MCF 10A (cell line): ENCODE data around the gene BHLHA15. TPM values are rescaled to one million over a fixed set of nuclear protein-coding genes. Genes with fewer than 3 reads are reported as not detected.

ENCODE experiments used
- BruUV-seq: library from RNA; stranded (reverse); fragments of 400-500 nt; replicated peaks from 2 replicates; lab custom pipeline; 2021; lab: Mats Ljungman, UMichigan
- CTCF ChIA-PET: fragments of 300-600 bp; sonication (Branson Sonifier 250); formaldehyde crosslinking; extraction: SDS; loops from one replicate; lab custom pipeline; 2021; ENCODE audit warnings: antibody characterized with exemption, inconsistent platforms; lab: Yijun Ruan, JAX
- POLR2A ChIA-PET: fragments of 300-600, 350-650 bp; sonication (Branson Sonifier 250); formaldehyde crosslinking; extraction: SDS; loops from one replicate; lab custom pipeline; 2020; ENCODE audit warnings: antibody characterized with exemption, inconsistent platforms; lab: Yijun Ruan, JAX
- DNase-seq: peaks from one replicate; pipeline ENCODE4 v3.0.0-alpha.2; 2018; ENCODE audit not compliant: unreplicated experiment
- H3K27ac Mint-ChIP-seq: one replicate; pipeline ENCODE4 v1.8.0; 2022; ENCODE audit warnings: mild to moderate bottlenecking, low read depth, mixed read lengths; ENCODE audit not compliant: unreplicated experiment
- H3K27me3 Mint-ChIP-seq: one replicate; pipeline ENCODE4 v1.8.0; 2022; ENCODE audit warnings: mixed read lengths; ENCODE audit not compliant: insufficient read depth, unreplicated experiment
- H3K36me3 Mint-ChIP-seq: one replicate; pipeline ENCODE4 v1.8.0; 2022; ENCODE audit warnings: mild to moderate bottlenecking, moderate library complexity, mixed read lengths; ENCODE audit not compliant: insufficient read depth, unreplicated experiment
- H3K4me1 Mint-ChIP-seq: one replicate; pipeline ENCODE4 v1.8.0; 2022; ENCODE audit warnings: mixed read lengths; ENCODE audit not compliant: insufficient read depth, unreplicated experiment
- H3K4me3 Mint-ChIP-seq: one replicate; pipeline ENCODE4 v1.8.0; 2022; ENCODE audit warnings: mild to moderate bottlenecking, moderate library complexity, mixed read lengths; ENCODE audit not compliant: unreplicated experiment
- H3K9me3 Mint-ChIP-seq: one replicate; pipeline ENCODE4 v1.8.0; 2022; ENCODE audit warnings: mixed read lengths; ENCODE audit not compliant: unreplicated experiment
- intact Hi-C: fragments of 100-400 bp; cut with micrococcal nuclease; formaldehyde crosslinking; loops from 2 replicates; pipeline ENCODE4 v1.14.1; 2022
- total RNA-seq: library from RNA; stranded (reverse); gene quantifications from 2 replicates; pipeline ENCODE4 v1.2.3, GENCODE V29; 2022
- TF ChIP-seq, protein P1 (sequence below): fragments of 200-600 bp; IDR thresholded peaks from one replicate; pipeline ENCODE4 v1.8.0; 2022; ENCODE audit warnings: antibody characterized with exemption, mild to moderate bottlenecking; ENCODE audit not compliant: unreplicated experiment

The BHLHA15 gene
- total RNA-seq, 1 experiment from 2014 or later: 3.2 TPM

- H3K27ac Mint-ChIP-seq: peak overlapping the region; percentile 10
- H3K4me1 Mint-ChIP-seq: peaks cover 9% of the 10 kb centered on the region
- peak; percentile 14 for DNase-seq
- ChIA-PET CTCF (interaction anchor here (0.6 to 26.1 kb wide), 7 partner anchors 10 to 145 kb away, joined by 3 to 739 read pairs (median 5); partner anchors contain the start of gene LMTK2), POLR2A (interaction anchor here (0.6 to 3.0 kb wide), 8 partner anchors 12 to 292 kb away, joined by 3 to 11 read pairs (median 4); partner anchors contain the start of gene LMTK2)
- BruUV-seq: no TSS peak
- no peaks in the 10 kb centered on the region for H3K27me3 Mint-ChIP-seq
- peaks cover 14% of the 10 kb centered on the region for H3K36me3 Mint-ChIP-seq
- TF ChIP-seq, protein P1, sequence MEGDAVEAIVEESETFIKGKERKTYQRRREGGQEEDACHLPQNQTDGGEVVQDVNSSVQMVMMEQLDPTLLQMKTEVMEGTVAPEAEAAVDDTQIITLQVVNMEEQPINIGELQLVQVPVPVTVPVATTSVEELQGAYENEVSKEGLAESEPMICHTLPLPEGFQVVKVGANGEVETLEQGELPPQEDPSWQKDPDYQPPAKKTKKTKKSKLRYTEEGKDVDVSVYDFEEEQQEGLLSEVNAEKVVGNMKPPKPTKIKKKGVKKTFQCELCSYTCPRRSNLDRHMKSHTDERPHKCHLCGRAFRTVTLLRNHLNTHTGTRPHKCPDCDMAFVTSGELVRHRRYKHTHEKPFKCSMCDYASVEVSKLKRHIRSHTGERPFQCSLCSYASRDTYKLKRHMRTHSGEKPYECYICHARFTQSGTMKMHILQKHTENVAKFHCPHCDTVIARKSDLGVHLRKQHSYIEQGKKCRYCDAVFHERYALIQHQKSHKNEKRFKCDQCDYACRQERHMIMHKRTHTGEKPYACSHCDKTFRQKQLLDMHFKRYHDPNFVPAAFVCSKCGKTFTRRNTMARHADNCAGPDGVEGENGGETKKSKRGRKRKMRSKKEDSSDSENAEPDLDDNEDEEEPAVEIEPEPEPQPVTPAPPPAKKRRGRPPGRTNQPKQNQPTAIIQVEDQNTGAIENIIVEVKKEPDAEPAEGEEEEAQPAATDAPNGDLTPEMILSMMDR: no peak
- peak overlapping the region; percentile 17 for H3K4me3 Mint-ChIP-seq
- no peaks in the 10 kb centered on the region for H3K9me3 Mint-ChIP-seq
- intact Hi-C loops: loop anchor here (10.0 kb wide), 1 partner anchor 289 kb away; the partner anchor contains the start of gene ASNS
Observed at GRCh38 chr7:98163704-98164494, 47.3 kb upstream of the BHLHA15 start.

DNA sequence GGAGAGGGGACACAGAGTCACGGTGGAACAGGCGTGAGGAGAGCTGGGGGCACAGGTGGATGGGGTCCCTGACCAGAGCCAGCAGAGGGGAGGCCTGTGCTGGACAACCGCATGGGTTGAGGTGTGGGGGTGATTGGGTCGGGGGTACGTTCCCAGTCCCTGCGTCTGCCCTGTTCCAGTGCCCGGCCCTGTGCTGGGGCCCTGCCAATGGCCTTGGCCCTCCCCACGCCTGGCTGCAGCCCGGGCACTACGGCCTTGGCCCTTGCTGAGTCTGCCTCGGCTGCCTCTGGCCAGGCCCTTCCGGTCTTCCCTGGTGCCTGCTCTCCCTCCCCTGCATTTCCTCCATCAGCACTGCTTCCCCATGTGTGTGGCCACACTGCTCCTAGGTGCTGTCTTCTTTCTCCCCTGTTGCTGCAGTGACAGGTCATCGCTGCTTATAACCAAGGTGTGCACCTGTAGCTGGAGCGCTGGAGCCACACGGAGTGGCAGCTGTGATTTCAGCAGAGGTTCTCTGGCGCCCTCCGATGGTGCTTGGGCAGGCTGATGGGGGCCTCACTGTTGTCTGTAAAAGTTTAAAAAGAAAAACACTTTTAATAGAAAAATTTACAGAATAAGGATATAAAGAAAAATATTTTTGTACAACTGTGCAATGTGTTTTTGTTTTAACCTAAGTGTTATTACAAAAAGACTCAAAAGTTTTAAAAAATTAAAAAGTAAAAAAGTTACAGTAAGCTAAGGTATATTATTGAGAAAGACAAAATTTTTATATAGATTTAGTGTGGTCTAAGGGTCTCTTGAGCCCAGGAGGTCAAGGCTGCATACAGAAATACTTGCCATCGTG lies 45.2 kb upstream of the BHLHA15 start:
- Mint-ChIP-seq H3K36me3 (peaks cover 19% of the 10 kb centered on the region), H3K9me3 (no peaks in the 10 kb centered on the region), H3K4me3 (no peak overlapping the region), H3K27ac (no peak overlapping the region), H3K27me3 (no peaks in the 10 kb centered on the region), H3K4me1 (peaks cover 9% of the 10 kb centered on the region)
- POLR2A ChIA-PET: interaction anchor here (0.7 kb wide), 1 partner anchor 59 kb away, joined by 3 read pairs; no protein-coding TSS in a partner anchor
- TF ChIP-seq, protein P1: peak; percentile 50
- CTCF ChIA-PET: interaction anchor here (0.7 to 26.1 kb wide), 18 partner anchors 10 to 321 kb away, joined by 3 to 739 read pairs (median 3); partner anchors contain the start of genes ASNS and LMTK2
- intact Hi-C loops: loop anchor here (10.0 kb wide), 1 partner anchor 291 kb away; the partner anchor contains the start of gene ASNS
- DNase-seq: peak; percentile 46
- BruUV-seq: no TSS peak

- no peaks in the 10 kb centered on the region for H3K27me3 Mint-ChIP-seq
- DNase-seq: no peak
- TF ChIP-seq, protein P1: no peak
- no peak overlapping the region for H3K4me3 Mint-ChIP-seq
- POLR2A ChIA-PET: no interaction called here
- no peaks in the 10 kb centered on the region for H3K9me3 Mint-ChIP-seq
- no TSS peak for BruUV-seq
- peaks cover 9% of the 10 kb centered on the region for H3K4me1 Mint-ChIP-seq
- no peak overlapping the region for H3K27ac Mint-ChIP-seq
- CTCF ChIA-PET: interaction anchor here (0.6 to 26.1 kb wide), 14 partner anchors 10 to 323 kb away, joined by 3 to 739 read pairs (median 4); partner anchors contain the start of genes ASNS and LMTK2
- intact Hi-C loops: loop anchor here (10.0 kb wide), 1 partner anchor 292 kb away; the partner anchor contains the start of gene ASNS
- H3K36me3 Mint-ChIP-seq: peaks cover 22% of the 10 kb centered on the region
Observed at GRCh38 chr7:98166668-98166970, 44.6 kb upstream of the BHLHA15 start.
